ENCODE data around the gene EIPR1. TPM values are rescaled to one million over a fixed set of nuclear protein-coding genes. Genes with fewer than 3 reads are reported as not detected.
A peak's percentile ranks its signal among the peaks of the same experiment; 100 is the strongest.

EIPR1 gene
- total RNA-seq, 1 experiment from 2014 or later, result 63.6 TPM

DNA sequence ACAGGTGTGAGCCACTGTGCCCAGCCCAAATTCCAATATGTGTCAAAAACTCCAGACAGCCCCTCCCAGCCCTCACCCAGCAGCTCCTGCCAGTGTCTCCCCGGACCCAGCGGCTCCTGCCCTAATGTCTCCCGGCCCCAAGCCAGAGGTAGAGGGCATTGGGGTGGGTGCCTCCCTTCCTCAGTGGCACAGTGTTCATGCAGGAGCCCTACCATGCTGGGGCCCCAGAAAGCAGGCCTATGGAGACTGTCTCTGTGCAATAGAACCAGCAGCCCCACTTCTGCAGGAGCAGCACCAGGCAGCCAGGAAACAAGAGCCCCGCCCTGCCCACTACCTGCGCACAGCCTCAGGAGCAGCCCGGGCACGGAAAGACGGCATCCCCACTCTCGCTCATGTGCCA lies 70.4 kb downstream of the EIPR1 start:
- Histone ChIP-seq H3K27me3 (replicated peaks) (no peaks in the 10 kb centered on the region), H3K27ac (no peak overlapping the region), H3K36me3 (no peaks in the 10 kb centered on the region), H3K4me1 (replicated peaks) (peaks cover 4% of the 10 kb centered on the region), H3K4me3 (no peak overlapping the region), H3K9me3 (replicated peaks) (no peaks in the 10 kb centered on the region)
- DNase-seq (ENCODE audit: low read depth in 1 of 2, low spot score in 2 of 2), result no peak

- Histone ChIP-seq H3K4me3 (no peak overlapping the region), H3K36me3 (no peaks in the 10 kb centered on the region; the same call in 1 of the 2 replicates), H3K9me3 (replicated peaks) (no peaks in the 10 kb centered on the region), H3K27ac (no peak overlapping the region), H3K27me3 (replicated peaks) (no peaks in the 10 kb centered on the region), H3K4me1 (replicated peaks) (peaks cover 4% of the 10 kb centered on the region)
- no peak for DNase-seq (ENCODE audit: low read depth in 1 of 2, low spot score in 2 of 2)
Observed at GRCh38 chr2:3305952-3306351, 71.7 kb downstream of the EIPR1 start.

DNA sequence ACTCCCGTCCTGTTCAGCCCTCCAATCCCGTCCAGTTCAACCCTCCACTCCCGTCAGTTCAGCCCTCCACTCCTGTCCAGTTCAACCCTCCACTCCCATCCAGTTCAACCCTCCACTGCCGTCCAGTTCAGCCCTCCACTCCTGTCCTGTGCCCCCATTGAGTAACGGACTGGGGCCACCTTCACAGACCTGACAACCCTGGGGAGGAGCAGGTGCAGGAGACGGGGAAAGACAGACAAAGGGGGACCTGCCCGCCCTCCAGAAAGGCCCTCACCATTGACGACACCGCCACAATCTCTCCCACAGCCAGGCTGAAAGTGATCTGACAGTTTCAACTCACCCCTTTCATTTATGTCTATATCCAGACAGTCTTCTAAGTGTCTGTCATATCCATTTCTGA lies 72.2 kb downstream of the EIPR1 start:
- Histone ChIP-seq H3K9me3 (replicated peaks) (no peaks in the 10 kb centered on the region), H3K4me3 (no peak overlapping the region), H3K27ac (no peak overlapping the region), H3K4me1 (replicated peaks) (peaks cover 4% of the 10 kb centered on the region), H3K27me3 (replicated peaks) (no peaks in the 10 kb centered on the region), H3K36me3 (no peaks in the 10 kb centered on the region; the same call in 1 of the 2 replicates)
- no peak for DNase-seq (ENCODE audit: low read depth in 1 of 2, low spot score in 2 of 2)

- H3K4me1 ChIP-seq (replicated peaks), result peaks cover 4% of the 10 kb centered on the region
- H3K4me3 ChIP-seq, result no peak overlapping the region
- no peak overlapping the region for H3K27ac ChIP-seq
- H3K27me3 ChIP-seq (replicated peaks), result no peaks in the 10 kb centered on the region
- peak; percentile 53 to 81 for DNase-seq (ENCODE audit: low read depth in 1 of 2, low spot score in 2 of 2)
- H3K9me3 ChIP-seq (replicated peaks), result no peaks in the 10 kb centered on the region
- no peaks in the 10 kb centered on the region; the same call in 1 of the 2 replicates for H3K36me3 ChIP-seq
Observed at GRCh38 chr2:3303583-3304406, 73.8 kb downstream of the EIPR1 start.

- Histone ChIP-seq H3K4me3 (no peak overlapping the region), H3K4me1 (replicated peaks) (peaks cover 4% of the 10 kb centered on the region), H3K27ac (no peak overlapping the region), H3K9me3 (replicated peaks) (no peaks in the 10 kb centered on the region), H3K36me3 (no peaks in the 10 kb centered on the region; the same call in 1 of the 2 replicates), H3K27me3 (replicated peaks) (no peaks in the 10 kb centered on the region)
- no peak for DNase-seq (ENCODE audit: low read depth in 1 of 2, low spot score in 2 of 2)
Observed at GRCh38 chr2:3302751-3303582, 74.7 kb downstream of the EIPR1 start.

GRCh38 chr2:3302421-3302750 lies 75.2 kb downstream of the EIPR1 start:
- no peak overlapping the region for H3K27ac ChIP-seq
- no peaks in the 10 kb centered on the region for H3K27me3 ChIP-seq (replicated peaks)
- no peaks in the 10 kb centered on the region; the same call in 1 of the 2 replicates for H3K36me3 ChIP-seq
- DNase-seq (ENCODE audit: low read depth in 1 of 2, low spot score in 2 of 2), result no peak
- H3K4me3 ChIP-seq, result no peak overlapping the region
- peaks cover 4% of the 10 kb centered on the region for H3K4me1 ChIP-seq (replicated peaks)
- no peaks in the 10 kb centered on the region for H3K9me3 ChIP-seq (replicated peaks)

- Histone ChIP-seq H3K27ac (no peak overlapping the region), H3K4me1 (replicated peaks) (peaks cover 4% of the 10 kb centered on the region)
- no peak for DNase-seq (ENCODE audit: low read depth in 1 of 2, low spot score in 2 of 2)
Observed at GRCh38 chr2:3301001-3301400, 76.6 kb downstream of the EIPR1 start.

DNA sequence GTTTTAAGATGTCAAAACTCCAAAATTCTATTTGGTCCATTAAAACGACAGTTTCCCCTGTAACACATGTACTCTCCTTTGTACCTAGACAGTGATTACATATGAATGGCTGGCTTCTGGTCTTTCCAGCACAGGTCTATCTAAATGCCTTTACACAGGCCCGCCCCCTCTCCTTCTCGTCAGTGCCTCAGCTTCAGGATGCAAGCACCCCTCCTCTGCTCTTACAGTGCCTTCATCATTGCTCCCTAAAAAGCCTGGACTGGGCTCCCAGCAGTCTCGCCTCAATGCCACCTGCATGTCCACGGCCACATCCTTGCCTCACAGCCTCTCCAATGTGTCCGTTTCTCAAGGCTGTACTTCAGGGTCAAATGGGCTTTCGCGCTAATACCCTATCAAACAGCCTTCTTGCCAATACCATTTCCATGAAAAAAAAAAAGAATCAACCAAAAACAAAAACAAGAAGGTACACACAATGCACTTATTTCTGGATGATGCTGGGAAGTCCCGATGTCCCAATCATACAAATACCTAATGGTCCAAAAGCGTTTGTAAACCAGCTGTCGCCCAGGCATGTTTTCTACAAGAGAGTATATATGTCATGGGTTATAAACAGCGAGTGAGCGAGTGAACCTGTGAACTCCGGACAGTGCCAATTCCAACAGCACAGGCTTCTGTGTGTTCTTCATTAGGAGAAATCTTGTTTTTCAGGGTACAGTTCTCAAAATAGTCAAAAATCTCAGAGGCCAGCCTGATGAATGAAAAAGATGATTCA lies 77.2 kb downstream of the EIPR1 start:
- H3K27me3 ChIP-seq (replicated peaks), result no peaks in the 10 kb centered on the region
- no peak overlapping the region for H3K27ac ChIP-seq
- no peaks in the 10 kb centered on the region for H3K9me3 ChIP-seq (replicated peaks)
- H3K4me3 ChIP-seq, result no peak overlapping the region
- no peak for DNase-seq (ENCODE audit: low read depth in 1 of 2, low spot score in 2 of 2)
- peaks cover 4% of the 10 kb centered on the region for H3K4me1 ChIP-seq (replicated peaks)
- H3K36me3 ChIP-seq, result no peaks in the 10 kb centered on the region; the same call in 1 of the 2 replicates

More at GRCh38 chr2:3301001-3301400, 76.6 kb downstream of the EIPR1 start:
- Histone ChIP-seq H3K9me3 (replicated peaks) (no peaks in the 10 kb centered on the region), H3K27me3 (replicated peaks) (no peaks in the 10 kb centered on the region), H3K36me3 (no peaks in the 10 kb centered on the region; the same call in 1 of the 2 replicates), H3K4me3 (no peak overlapping the region)

DNA sequence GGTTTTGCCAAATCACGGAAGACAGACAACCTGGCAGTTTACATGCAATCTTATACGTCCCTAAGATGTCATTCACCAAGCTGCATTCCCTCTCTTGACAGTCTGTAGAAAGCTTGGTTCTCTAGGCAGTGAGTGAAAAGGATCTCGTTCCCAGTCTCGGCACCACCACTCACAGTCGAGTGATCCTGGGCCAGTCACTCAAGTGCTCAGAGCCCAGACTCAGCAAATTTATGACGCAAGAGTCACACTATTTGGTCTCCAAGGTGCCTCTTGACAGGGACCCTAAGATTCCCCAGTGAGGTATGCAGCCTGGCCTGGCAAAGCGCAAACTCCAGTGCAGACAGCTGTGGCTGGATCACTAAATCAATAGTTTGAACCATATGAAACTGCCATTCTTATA lies 77.9 kb downstream of the EIPR1 start:
- H3K27ac ChIP-seq, result no peak overlapping the region
- no peaks in the 10 kb centered on the region for H3K9me3 ChIP-seq (replicated peaks)
- no peak for DNase-seq (ENCODE audit: low read depth in 1 of 2, low spot score in 2 of 2)
- H3K36me3 ChIP-seq, result no peaks in the 10 kb centered on the region; the same call in 1 of the 2 replicates
- H3K4me3 ChIP-seq, result no peak overlapping the region
- H3K4me1 ChIP-seq (replicated peaks), result peaks cover 4% of the 10 kb centered on the region
- H3K27me3 ChIP-seq (replicated peaks), result no peaks in the 10 kb centered on the region

DNA sequence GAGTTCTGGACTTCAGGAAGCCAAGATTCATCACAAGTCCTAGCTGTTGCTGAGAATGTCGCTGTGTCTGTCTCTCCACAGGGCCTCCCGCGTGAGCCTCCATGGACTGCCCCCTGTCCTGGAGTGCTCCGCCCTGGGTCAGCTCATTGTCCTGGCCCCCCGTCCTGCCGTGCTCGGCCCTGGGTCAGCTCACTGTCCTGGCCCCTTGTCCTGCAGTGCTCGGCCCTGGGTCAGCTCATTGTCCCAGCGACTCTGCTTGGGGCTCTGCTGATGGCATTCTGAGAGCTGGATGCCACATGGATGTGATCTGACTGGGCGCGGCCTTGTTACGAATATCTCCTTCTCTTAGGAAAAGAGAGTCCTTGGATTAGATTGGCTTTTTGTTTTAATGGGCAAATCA lies 78.5 kb downstream of the EIPR1 start:
- no peak for DNase-seq (ENCODE audit: low read depth in 1 of 2, low spot score in 2 of 2)
- Histone ChIP-seq H3K27ac (no peak overlapping the region), H3K36me3 (no peaks in the 10 kb centered on the region; the same call in 1 of the 2 replicates), H3K4me1 (replicated peaks) (peaks cover 4% of the 10 kb centered on the region), H3K9me3 (replicated peaks) (no peaks in the 10 kb centered on the region), H3K27me3 (replicated peaks) (no peaks in the 10 kb centered on the region), H3K4me3 (no peak overlapping the region)

GRCh38 chr2:3298191-3298590 lies 79.4 kb downstream of the EIPR1 start:
- Histone ChIP-seq H3K4me1 (replicated peaks) (peaks cover under 1% of the 10 kb centered on the region; the same call in 1 of the 2 replicates), H3K36me3 (no peaks in the 10 kb centered on the region; the same call in 1 of the 2 replicates), H3K4me3 (no peak overlapping the region), H3K27ac (no peak overlapping the region), H3K9me3 (replicated peaks) (no peaks in the 10 kb centered on the region), H3K27me3 (replicated peaks) (no peaks in the 10 kb centered on the region)
- no peak for DNase-seq (ENCODE audit: low read depth in 1 of 2, low spot score in 2 of 2)

- Histone ChIP-seq H3K4me3 (no peak overlapping the region), H3K9me3 (replicated peaks) (no peaks in the 10 kb centered on the region), H3K27me3 (replicated peaks) (no peaks in the 10 kb centered on the region), H3K4me1 (replicated peaks) (no peaks in the 10 kb centered on the region), H3K36me3 (no peaks in the 10 kb centered on the region; the same call in 1 of the 2 replicates), H3K27ac (no peak overlapping the region)
- DNase-seq (ENCODE audit: low read depth in 1 of 2, low spot score in 2 of 2), result no peak
Observed at GRCh38 chr2:3297523-3297922, 80.1 kb downstream of the EIPR1 start.

DNA sequence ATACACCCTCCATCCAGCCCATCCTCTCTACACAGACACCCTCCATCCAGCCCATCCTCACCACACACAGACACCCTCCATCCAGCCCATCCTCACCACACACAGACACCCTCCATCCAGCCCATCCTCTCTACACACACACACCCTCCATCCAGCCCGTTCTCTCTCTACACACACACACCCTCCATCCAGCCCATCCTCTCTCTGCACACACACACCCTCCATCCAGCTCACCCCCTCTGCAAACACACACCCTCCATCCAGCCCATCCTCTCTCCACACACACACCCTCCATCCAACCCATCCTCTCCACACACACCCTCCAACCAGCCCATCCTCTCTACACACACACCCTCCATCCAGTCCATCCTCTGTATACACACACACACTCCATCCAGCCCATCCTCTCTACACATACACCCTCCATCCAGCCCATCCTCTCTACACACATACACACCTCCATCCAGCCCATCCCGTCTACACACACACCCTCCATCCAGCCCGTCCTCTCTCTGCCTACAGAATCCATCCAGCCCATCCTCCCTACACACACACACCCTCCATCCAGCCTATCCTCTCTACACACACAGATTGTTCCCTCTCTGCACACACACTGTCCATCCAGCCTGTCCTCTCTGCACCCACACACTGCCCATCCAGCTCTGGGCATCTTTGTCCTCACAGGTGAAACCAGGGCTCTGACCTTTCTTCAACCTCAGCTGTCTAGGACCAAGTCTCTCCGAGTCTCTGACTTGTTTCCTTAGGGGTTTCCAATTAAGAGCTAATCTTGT lies 81.2 kb downstream of the EIPR1 start:
- no peak overlapping the region for H3K4me3 ChIP-seq
- H3K27ac ChIP-seq, result no peak overlapping the region
- no peaks in the 10 kb centered on the region for H3K36me3 ChIP-seq
- H3K4me1 ChIP-seq (replicated peaks), result no peaks in the 10 kb centered on the region
- no peak for DNase-seq (ENCODE audit: low read depth in 1 of 2, low spot score in 2 of 2)
- no peaks in the 10 kb centered on the region for H3K27me3 ChIP-seq (replicated peaks)
- no peaks in the 10 kb centered on the region for H3K9me3 ChIP-seq (replicated peaks)
